H9 (cell line): ENCODE results near the gene MRM2. TPM values are rescaled to one million over a fixed set of nuclear protein-coding genes. Genes with fewer than 3 reads are reported as not detected.
"Not testable (repeated sequence)": the region's sequence is repeated elsewhere in the genome, so short reads cannot be mapped to it uniquely, and the experiment has no call there.

ENCODE experiments used
- DNase-seq: peaks from one replicate; pipeline ENCODE4 v3.0.0-alpha.2; 2017
- H2AFZ ChIP-seq: one replicate; pipeline ENCODE4 v1.6.1; 2013; ENCODE audit warnings: mild to moderate bottlenecking, low read length, control low read depth, moderate library complexity
- H2AK5ac ChIP-seq: 2 replicates; pipeline ENCODE4 v1.6.1; 2013; ENCODE audit warnings: low read length, control low read depth, mixed read lengths; ENCODE audit not compliant: insufficient read length
- H2BK120ac ChIP-seq: one replicate; pipeline ENCODE4 v1.6.1; 2013; ENCODE audit warnings: low read depth, mild to moderate bottlenecking, low read length, control low read depth, inconsistent platforms; ENCODE audit not compliant: poor library complexity, severe bottlenecking
- H2BK12ac ChIP-seq: 2 replicates; pipeline ENCODE4 v1.6.1; 2013; ENCODE audit warnings: low read length, control low read depth, mixed read lengths, low read depth; ENCODE audit not compliant: insufficient read length
- H2BK15ac ChIP-seq: 2 replicates; pipeline ENCODE4 v1.6.1; 2013; ENCODE audit warnings: low read depth, low read length, control low read depth
- H2BK20ac ChIP-seq: one replicate; pipeline ENCODE4 v1.6.1; 2013; ENCODE audit warnings: low read depth, mild to moderate bottlenecking, low read length, control low read depth, inconsistent platforms; ENCODE audit not compliant: poor library complexity, severe bottlenecking
- H2BK5ac ChIP-seq: 2 replicates; pipeline ENCODE4 v1.6.1; 2013; ENCODE audit warnings: low read length, control low read depth, mixed read lengths; ENCODE audit not compliant: insufficient read length
- H3K14ac ChIP-seq: 2 replicates; pipeline ENCODE4 v1.6.1; 2013; ENCODE audit warnings: low read length, control low read depth; ENCODE audit not compliant: insufficient read depth
- H3K18ac ChIP-seq: 2 replicates; pipeline ENCODE4 v1.6.1; 2013; ENCODE audit warnings: low read depth, mild to moderate bottlenecking, mixed read lengths, low read length, control low read depth; ENCODE audit not compliant: insufficient read length
- H3K23ac ChIP-seq: 2 replicates; pipeline ENCODE4 v1.6.1; 2013; ENCODE audit warnings: low read length, control low read depth, mixed read lengths, low read depth; ENCODE audit not compliant: insufficient read length
- H3K23me2 ChIP-seq: 2 replicates; pipeline ENCODE4 v1.6.1; 2013; ENCODE audit warnings: low read depth, mild to moderate bottlenecking, mixed read lengths, low read length, control low read depth; ENCODE audit not compliant: insufficient read length, poor library complexity, severe bottlenecking
- H3K27ac ChIP-seq: 2 replicates; pipeline ENCODE4 v1.5.1; 2013; ENCODE audit warnings: low read length, control low read depth, mixed read lengths, low read depth; ENCODE audit not compliant: insufficient read length
- H3K27me3 ChIP-seq: 2 replicates; pipeline ENCODE4 v1.6.1; 2013; ENCODE audit warnings: low read length, control low read depth, inconsistent platforms; ENCODE audit not compliant: insufficient read depth
- H3K4ac ChIP-seq: 2 replicates; pipeline ENCODE4 v1.6.1; 2013; ENCODE audit warnings: low read depth, mild to moderate bottlenecking, control low read depth, inconsistent platforms, low read length, moderate library complexity
- H3K4me1 ChIP-seq: 2 replicates; pipeline ENCODE4 v1.6.1; 2013; ENCODE audit warnings: low read length, control low read depth, inconsistent platforms; ENCODE audit not compliant: insufficient read depth
- H3K4me2 ChIP-seq: 2 replicates; pipeline ENCODE4 v1.6.1; 2013; ENCODE audit warnings: low read length, control low read depth, mixed read lengths; ENCODE audit not compliant: insufficient read length, insufficient read depth
- H3K56ac ChIP-seq: 2 replicates; pipeline ENCODE4 v1.6.1; 2013; ENCODE audit warnings: low read depth, mild to moderate bottlenecking, mixed read lengths, low read length, control low read depth; ENCODE audit not compliant: insufficient read length
- H3K79me1 ChIP-seq: 2 replicates; pipeline ENCODE4 v1.6.1; 2013; ENCODE audit warnings: low read depth, mild to moderate bottlenecking, moderate library complexity, low read length, control low read depth, inconsistent platforms; ENCODE audit not compliant: insufficient read depth, poor library complexity, severe bottlenecking
- H3K79me2 ChIP-seq: 2 replicates; pipeline ENCODE4 v1.6.1; 2013; ENCODE audit warnings: low read length, control low read depth, inconsistent platforms; ENCODE audit not compliant: insufficient read depth
- H3K9ac ChIP-seq: 2 replicates; pipeline ENCODE4 v1.6.1; 2013; ENCODE audit warnings: low read length, control low read depth, mixed read lengths; ENCODE audit not compliant: insufficient read length; ENCODE audit errors: extremely low read depth
- H3K9me3 ChIP-seq: one replicate; pipeline ENCODE4 v1.6.1; 2013; ENCODE audit warnings: low read depth, low read length, inconsistent platforms; ENCODE audit not compliant: control insufficient read depth
- H3T11ph ChIP-seq: one replicate; pipeline ENCODE4 v1.6.1; 2013; ENCODE audit warnings: mild to moderate bottlenecking, low read length, control low read depth, inconsistent platforms
- H4K20me1 ChIP-seq: one replicate; pipeline ENCODE4 v1.6.1; 2013; ENCODE audit not compliant: control insufficient read depth, insufficient read length, insufficient read depth
- H4K5ac ChIP-seq: 2 replicates; pipeline ENCODE4 v1.6.1; 2013; ENCODE audit warnings: low read depth, mild to moderate bottlenecking, mixed read lengths, low read length, control low read depth; ENCODE audit not compliant: insufficient read length
- H4K8ac ChIP-seq: replicated peaks from 2 replicates; pipeline ENCODE4 v1.6.1; 2013; ENCODE audit warnings: low read length, control low read depth, mixed read lengths, low read depth; ENCODE audit not compliant: insufficient read length
- H4K91ac ChIP-seq: 2 replicates; pipeline ENCODE4 v1.6.1; 2013; ENCODE audit warnings: low read depth, mild to moderate bottlenecking, moderate library complexity, mixed read lengths, low read length, control low read depth; ENCODE audit not compliant: insufficient read length
- H3K27ac Mint-ChIP-seq, 3 experiments: 2 replicates in 2 of 3; 3 replicates in 1 of 3; pipeline ENCODE4 v1.8.0; 2020 to 2021; ENCODE audit warnings: mixed read lengths in 3 of 3, mild to moderate bottlenecking in 1 of 3, moderate library complexity in 1 of 3
- H3K27me3 Mint-ChIP-seq: 2 replicates; pipeline ENCODE4 v1.8.0; 2021; ENCODE audit warnings: low read depth, mild to moderate bottlenecking, moderate library complexity, mixed read lengths
- H3K36me3 Mint-ChIP-seq, 3 experiments: 2 replicates in 2 of 3; 3 replicates in 1 of 3; pipeline ENCODE4 v1.8.0; 2020 to 2021; ENCODE audit warnings: low read depth in 3 of 3, mixed read lengths in 3 of 3; ENCODE audit not compliant: insufficient read depth in 1 of 3
- H3K4me1 Mint-ChIP-seq, 2 experiments: 2 replicates each; pipeline ENCODE4 v1.8.0; 2020; ENCODE audit warnings: mixed read lengths in 2 of 2
- H3K4me3 Mint-ChIP-seq, 2 experiments: 2 replicates in 1 of 2; 3 replicates in 1 of 2; pipeline ENCODE4 v1.8.0; 2020 to 2021; ENCODE audit warnings: mild to moderate bottlenecking in 2 of 2, mixed read lengths in 2 of 2, moderate library complexity in 1 of 2
- H3K9me3 Mint-ChIP-seq, 2 experiments: 2 replicates in 1 of 2; 3 replicates in 1 of 2; pipeline ENCODE4 v1.8.0; 2020; ENCODE audit warnings: mild to moderate bottlenecking in 2 of 2, mixed read lengths in 2 of 2, moderate library complexity in 1 of 2
- CTCF ChIP-seq: fragments of 200-600 bp; sonication (generic); conservative IDR thresholded peaks from 3 replicates; pipeline ENCODE4 v1.8.0; 2021; ENCODE audit warnings: antibody characterized with exemption, mild to moderate bottlenecking
- WGBS: extraction: QIAGEN DNeasy Blood & Tissue Kit; methylation state at CpG from one replicate; pipeline ENCODE4 v1.1.7; 2013; ENCODE audit warnings: missing lambda C conversion rate, low lambda C conversion rate, mixed read lengths; ENCODE audit not compliant: insufficient read length; ENCODE audit errors: extremely low coverage; 5-methylcytosine and 5-hydroxymethylcytosine counted together
- total RNA-seq: library from RNA; stranded (reverse); gene quantifications from 2 replicates; pipeline ENCODE4 v1.2.1, GENCODE V29; 2021

MRM2 gene
- total RNA-seq, 1 experiment from 2014 or later, result 59.0 TPM

- Histone ChIP-seq H4K8ac (no peak overlapping the region), H3K4ac (no peak overlapping the region), H3K23ac (no peak overlapping the region), H3K18ac (no peak overlapping the region), H4K20me1 (no peaks in the 10 kb centered on the region), H3K27ac (peak overlapping the region; percentile 2), H4K91ac (no peak overlapping the region), H3K56ac (no peak overlapping the region), H2AFZ (no peak overlapping the region), H2BK15ac (no peak overlapping the region), H3K14ac (no peak overlapping the region), H3K4me1 (peaks cover 2% of the 10 kb centered on the region; the same call in 1 of the 2 replicates), H3K4me2 (peak overlapping the region; percentile 16), H2BK20ac (no peak overlapping the region), H3K9ac (no peak overlapping the region), H3K23me2 (no peaks in the 10 kb centered on the region), H2BK5ac (no peak overlapping the region), H2BK12ac (no peak overlapping the region), H3K27me3 (no peaks in the 10 kb centered on the region), H3T11ph (no peak overlapping the region), H2AK5ac (no peak overlapping the region), H4K5ac (no peak overlapping the region), H2BK120ac (no peak overlapping the region), H3K79me2 (no peaks in the 10 kb centered on the region), H3K79me1 (no peaks in the 10 kb centered on the region), H3K9me3 (no peaks in the 10 kb centered on the region)
- peak overlapping the region; percentile 6 to 14; a peak in 2 of 5 replicates for H3K4me3 Mint-ChIP-seq
- no peaks in the 10 kb centered on the region for H3K27me3 Mint-ChIP-seq
- no peak for DNase-seq
- H3K4me1 Mint-ChIP-seq, result peaks cover 18 to 20% of the 10 kb centered on the region in 2 experiments
- H3K36me3 Mint-ChIP-seq, result peaks cover 19 to 45% (median 34%) of the 10 kb centered on the region in 3 experiments
- WGBS, result no CpG with 5 or more reads among the region's 10 CpGs
- H3K27ac Mint-ChIP-seq, result peak overlapping the region; percentile 67 to 99 (median 96); a peak in 4 of 7 replicates
- peaks cover 7 to 10% of the 10 kb centered on the region in 2 experiments; a peak in 4 of 5 replicates for H3K9me3 Mint-ChIP-seq
- TF ChIP-seq CTCF, result no peak
Observed at GRCh38 chr7:2269991-2270460, 28.0 kb upstream of the MRM2 start.

- H4K20me1 ChIP-seq, H3K79me1 ChIP-seq, H3K23me2 ChIP-seq, H3K9me3 ChIP-seq, H2BK15ac ChIP-seq, H4K91ac ChIP-seq, H3K9ac ChIP-seq, H3K27me3 Mint-ChIP-seq, H3K4ac ChIP-seq, H2AK5ac ChIP-seq, H4K5ac ChIP-seq, H3K27me3 ChIP-seq, H2BK120ac ChIP-seq, H3K79me2 ChIP-seq, H3K14ac ChIP-seq, H3T11ph ChIP-seq, H3K4me1 ChIP-seq, H3K23ac ChIP-seq, H4K8ac ChIP-seq, H2AFZ ChIP-seq, H2BK20ac ChIP-seq, H2BK5ac ChIP-seq, H2BK12ac ChIP-seq, H3K9me3 Mint-ChIP-seq, H3K56ac ChIP-seq: not testable (repeated sequence)
- peak; percentile 69 for DNase-seq
- H3K4me1 Mint-ChIP-seq, result peaks cover 18 to 20% of the 10 kb centered on the region in 2 experiments
- H3K36me3 Mint-ChIP-seq, result peaks cover 21 to 44% (median 34%) of the 10 kb centered on the region in 3 experiments
- Histone ChIP-seq H3K27ac (peak overlapping the region; percentile 2), H3K4me2 (peak overlapping the region; percentile 16), H3K18ac (peak overlapping the region; percentile 39)
- WGBS, result no CpG with 5 or more reads among the region's 18 CpGs
- peak overlapping the region; percentile 6 to 72; a peak in 4 of 5 replicates for H3K4me3 Mint-ChIP-seq
- H3K27ac Mint-ChIP-seq, result peak overlapping the region; percentile 96 to 99 (median 97)
Observed at GRCh38 chr7:2269089-2269990, 27.3 kb upstream of the MRM2 start.
